ENCODE measurements around the gene SLC22A23.

- TF ChIP-seq SP1 (CRISPR knock-in tag; conservative IDR thresholded peaks at IDR 0.05) (no peak), CTCF (IDR thresholded peaks at IDR 0.05) (no peak), FOXP4 (CRISPR knock-in tag; IDR thresholded peaks at IDR 0.05) (peak; percentile 16; the same call in 1 of the 2 replicates)
Measured at GRCh38 chr6:3229566-3230178, 227.2 kb downstream of the SLC22A23 start.
